ES-I3 (cell line): ENCODE measurements around the gene PACS2.
"Not testable (repeated sequence)": the region's sequence is repeated elsewhere in the genome, so short reads cannot be mapped to it uniquely, and the experiment has no call there.

Experiments
- H3K36me3 ChIP-seq: 2 replicates; pipeline ENCODE4 v1.6.1; 2013; ENCODE audit warnings: mild to moderate bottlenecking, low read length, control low read depth, moderate library complexity; ENCODE audit not compliant: insufficient read depth
- H3K4me1 ChIP-seq: 2 replicates; pipeline ENCODE4 v1.6.1; 2013; ENCODE audit warnings: mild to moderate bottlenecking, control low read depth, low read length; ENCODE audit not compliant: insufficient read depth
- H3K9ac ChIP-seq: 2 replicates; pipeline ENCODE4 v1.6.1; 2013; ENCODE audit warnings: low read depth, mild to moderate bottlenecking, low read length, moderate library complexity
- H3K9me3 ChIP-seq: 2 replicates; pipeline ENCODE4 v1.6.1; 2013; ENCODE audit warnings: mild to moderate bottlenecking, low read length, moderate library complexity; ENCODE audit not compliant: control insufficient read depth, insufficient read depth

PACS2 gene

GRCh38 chr14:105299654-105300541 lies 14.7 kb upstream of the PACS2 start:
- H3K9me3 ChIP-seq = no peaks in the 10 kb centered on the region
- no peaks in the 10 kb centered on the region for H3K4me1 ChIP-seq

GRCh38 chr14:105300542-105301102 lies 13.9 kb upstream of the PACS2 start, which contains the start of gene BRF1:
BRF1 (minus strand) TSS chr14:105301001; CDS start chr14:105300629, 372 bp downstream.
- Histone ChIP-seq H3K36me3 (no peaks in the 10 kb centered on the region), H3K4me1 (no peaks in the 10 kb centered on the region), H3K9ac (peak within 1 kb of the TSS; percentile 86)

More at GRCh38 chr14:105299654-105300541, 14.7 kb upstream of the PACS2 start:
- H3K36me3 ChIP-seq = no peaks in the 10 kb centered on the region
- H3K9ac ChIP-seq = peak overlapping the region; percentile 86

GRCh38 chr14:105301103-105301914 lies 13.2 kb upstream of the PACS2 start:
- H3K9ac ChIP-seq = peak overlapping the region; percentile 86; the same call in 1 of the 2 replicates
- no peaks in the 10 kb centered on the region for H3K36me3 ChIP-seq
- H3K9me3 ChIP-seq = no peaks in the 10 kb centered on the region
- no peaks in the 10 kb centered on the region for H3K4me1 ChIP-seq

More at GRCh38 chr14:105300542-105301102, 13.9 kb upstream of the PACS2 start, which contains the start of gene BRF1:
- no peaks in the 10 kb centered on the region for H3K9me3 ChIP-seq

GRCh38 chr14:105301915-105302249 lies 12.7 kb upstream of the PACS2 start:
- H3K9me3 ChIP-seq, H3K4me1 ChIP-seq, H3K36me3 ChIP-seq: not testable (repeated sequence)
- H3K9ac ChIP-seq = peak overlapping the region; percentile 59; the same call in 1 of the 2 replicates

GRCh38 chr14:105303949-105304348 lies 10.6 kb upstream of the PACS2 start:
- H3K9ac ChIP-seq = no peak overlapping the region
- H3K9me3 ChIP-seq = no peaks in the 10 kb centered on the region
- peaks cover 12% of the 10 kb centered on the region for H3K4me1 ChIP-seq
- no peaks in the 10 kb centered on the region for H3K36me3 ChIP-seq

GRCh38 chr14:105304565-105304964 lies 10.0 kb upstream of the PACS2 start:
- peaks cover 12% of the 10 kb centered on the region for H3K4me1 ChIP-seq
- H3K9ac ChIP-seq = no peak overlapping the region
- no peaks in the 10 kb centered on the region for H3K9me3 ChIP-seq
- H3K36me3 ChIP-seq = no peaks in the 10 kb centered on the region

GRCh38 chr14:105305345-105305744 lies 9.2 kb upstream of the PACS2 start:
- H3K4me1 ChIP-seq = peaks cover 12% of the 10 kb centered on the region
- no peak overlapping the region for H3K9ac ChIP-seq
- no peaks in the 10 kb centered on the region for H3K36me3 ChIP-seq
- H3K9me3 ChIP-seq = no peaks in the 10 kb centered on the region

GRCh38 chr14:105305791-105306190 lies 8.8 kb upstream of the PACS2 start:
- Histone ChIP-seq H3K9ac (no peak overlapping the region), H3K9me3 (no peaks in the 10 kb centered on the region), H3K36me3 (no peaks in the 10 kb centered on the region), H3K4me1 (peaks cover 12% of the 10 kb centered on the region)

- Histone ChIP-seq H3K36me3 (no peaks in the 10 kb centered on the region), H3K9me3 (no peaks in the 10 kb centered on the region), H3K9ac (no peak overlapping the region), H3K4me1 (peaks cover 18% of the 10 kb centered on the region)
Measured at GRCh38 chr14:105307052-105307727, 7.4 kb upstream of the PACS2 start.

- Histone ChIP-seq H3K9ac (no peak overlapping the region), H3K4me1 (peaks cover 21% of the 10 kb centered on the region), H3K9me3 (no peaks in the 10 kb centered on the region), H3K36me3 (no peaks in the 10 kb centered on the region)
Measured at GRCh38 chr14:105309371-105309770, 5.2 kb upstream of the PACS2 start.

- Histone ChIP-seq H3K36me3 (no peaks in the 10 kb centered on the region), H3K9me3 (no peaks in the 10 kb centered on the region), H3K4me1 (peaks cover 18% of the 10 kb centered on the region), H3K9ac (no peak overlapping the region)
Measured at GRCh38 chr14:105311838-105312237, 2.7 kb upstream of the PACS2 start.

- Histone ChIP-seq H3K4me1 (peaks cover 9% of the 10 kb centered on the region; the same call in 1 of the 2 replicates), H3K9ac (no peak overlapping the region), H3K36me3 (no peaks in the 10 kb centered on the region), H3K9me3 (no peaks in the 10 kb centered on the region)
Measured at GRCh38 chr14:105312973-105313372, 1.6 kb upstream of the PACS2 start.

- peak overlapping the region; percentile 45; the same call in 1 of the 2 replicates for H3K9ac ChIP-seq
- peaks cover 9% of the 10 kb centered on the region; the same call in 1 of the 2 replicates for H3K4me1 ChIP-seq
- H3K36me3 ChIP-seq = no peaks in the 10 kb centered on the region
- H3K9me3 ChIP-seq = no peaks in the 10 kb centered on the region
Measured at GRCh38 chr14:105313381-105314286, 914 bp upstream of the PACS2 start.
